ENCODE results near the gene PI4K2B.
"Not testable (repeated sequence)": the region's sequence is repeated elsewhere in the genome, so short reads cannot be mapped to it uniquely, and the experiment has no call there.

The PI4K2B gene

DNA sequence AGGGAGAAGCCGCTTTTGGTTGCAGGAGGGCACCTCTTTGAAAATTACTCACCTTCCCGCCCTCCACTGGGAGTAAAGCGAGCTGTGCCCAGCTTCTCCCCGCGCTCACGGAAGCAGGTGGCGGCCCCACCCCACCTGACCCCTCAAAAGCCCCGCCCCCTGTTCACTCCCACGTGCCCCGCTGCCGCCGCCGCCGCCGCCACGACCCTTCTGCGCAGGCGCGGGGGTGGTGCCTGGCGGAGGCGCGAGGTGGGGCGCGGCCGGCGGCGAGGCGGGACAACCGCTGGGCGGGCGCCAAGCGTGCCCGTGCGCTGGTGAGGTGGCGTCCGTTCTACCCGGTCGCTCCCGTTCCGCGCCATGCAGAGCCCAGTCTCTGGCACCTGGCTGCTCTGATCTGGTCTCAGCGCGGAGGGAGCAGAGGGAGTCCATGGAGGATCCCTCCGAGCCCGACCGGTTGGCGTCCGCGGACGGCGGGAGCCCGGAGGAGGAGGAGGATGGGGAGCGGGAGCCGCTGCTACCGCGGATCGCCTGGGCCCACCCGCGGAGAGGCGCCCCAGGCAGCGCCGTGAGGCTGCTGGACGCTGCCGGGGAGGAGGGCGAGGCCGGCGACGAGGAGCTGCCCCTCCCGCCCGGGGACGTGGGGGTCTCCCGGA is at the start of gene PI4K2B:
PI4K2B (plus strand) TSS at position 297 of the 653 bp plus-strand sequence; CDS start at position 428, 131 bp downstream.
- peak; percentile 91 to 95 for DNase-seq (ENCODE audit: low read depth in 1 of 2, low spot score in 1 of 2)

DNA sequence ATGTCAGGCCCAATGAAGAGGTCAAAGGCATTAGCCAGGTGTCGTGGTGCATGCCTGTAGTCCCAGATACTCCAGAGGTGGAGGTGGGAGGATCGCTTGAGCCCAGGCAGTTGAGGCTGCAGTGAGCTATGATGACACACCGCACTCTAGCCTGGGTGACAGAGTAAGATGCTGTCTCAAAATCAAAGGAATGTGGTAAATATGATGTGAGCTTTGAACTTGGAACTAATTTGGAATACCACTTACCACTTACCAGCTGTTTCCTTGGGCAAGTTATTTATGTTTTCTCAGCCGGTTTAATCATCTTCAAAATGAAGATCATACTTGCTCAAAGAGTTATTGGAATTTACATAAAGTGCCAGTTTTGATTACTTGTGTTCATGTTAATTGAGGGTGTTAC is 49.8 kb upstream of the PI4K2B start:
- no peak for DNase-seq (ENCODE audit: low read depth in 1 of 2, low spot score in 1 of 2)

DNA sequence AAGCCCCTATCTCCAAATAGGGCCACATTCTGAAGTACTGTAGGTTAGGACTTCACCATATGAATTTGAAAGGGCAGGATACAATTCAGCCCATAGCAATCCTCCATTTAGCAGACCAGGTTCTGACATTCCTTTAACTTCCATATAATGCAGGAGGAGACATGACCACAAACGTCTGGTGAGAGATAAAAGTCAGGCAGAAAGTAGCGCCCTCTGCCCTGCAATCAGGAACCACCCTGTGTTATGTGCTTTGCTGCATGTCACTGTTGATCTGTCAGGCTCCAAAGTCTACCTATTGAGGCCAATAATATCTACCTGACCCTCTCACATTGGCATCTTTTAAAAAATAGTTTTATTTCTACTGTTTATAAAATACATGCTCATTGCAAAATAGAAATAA is 43.4 kb upstream of the PI4K2B start:
- DNase-seq (ENCODE audit: low read depth in 1 of 2, low spot score in 1 of 2), result no peak

DNA sequence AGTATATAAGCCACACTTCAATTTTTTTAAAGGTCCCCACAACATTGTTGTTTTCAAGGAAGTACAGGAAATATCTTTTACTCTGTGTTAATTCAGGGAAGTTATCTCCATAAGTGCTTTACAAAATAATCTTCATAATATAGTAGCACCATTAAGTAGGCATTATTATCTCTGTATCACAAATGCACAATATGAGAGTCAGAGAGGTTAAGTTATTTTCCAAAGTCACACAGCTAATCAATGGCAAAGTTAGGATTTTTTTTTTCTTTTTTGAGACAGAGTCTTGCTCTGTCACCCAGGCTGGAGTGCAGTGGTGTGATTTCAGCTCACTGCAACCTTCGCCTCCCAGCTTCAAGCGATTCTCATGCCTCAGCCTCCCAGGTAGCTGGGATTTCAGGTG is 35.1 kb upstream of the PI4K2B start:
- DNase-seq (ENCODE audit: low read depth in 1 of 2, low spot score in 1 of 2), result no peak

DNA sequence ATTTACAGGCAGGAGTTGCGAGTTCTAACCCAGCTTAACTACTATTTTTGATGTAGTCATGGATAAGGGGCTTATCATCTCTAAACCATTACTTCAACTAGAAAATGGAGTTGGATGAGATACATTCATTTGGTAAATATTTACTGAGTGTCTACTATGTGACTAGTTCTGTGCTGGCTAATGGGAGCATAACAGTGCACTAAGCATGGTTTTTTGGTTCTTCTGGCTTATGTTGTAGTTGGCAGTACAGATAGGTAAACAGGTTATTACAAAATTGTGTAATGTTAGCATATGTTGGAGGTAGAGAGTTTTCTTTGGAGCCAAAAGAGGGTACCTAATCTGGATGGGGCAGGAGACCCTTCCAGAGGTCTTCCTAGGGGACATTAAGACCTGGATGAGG is 25.8 kb upstream of the PI4K2B start:
- no peak for DNase-seq (ENCODE audit: low read depth in 1 of 2, low spot score in 1 of 2)

DNA sequence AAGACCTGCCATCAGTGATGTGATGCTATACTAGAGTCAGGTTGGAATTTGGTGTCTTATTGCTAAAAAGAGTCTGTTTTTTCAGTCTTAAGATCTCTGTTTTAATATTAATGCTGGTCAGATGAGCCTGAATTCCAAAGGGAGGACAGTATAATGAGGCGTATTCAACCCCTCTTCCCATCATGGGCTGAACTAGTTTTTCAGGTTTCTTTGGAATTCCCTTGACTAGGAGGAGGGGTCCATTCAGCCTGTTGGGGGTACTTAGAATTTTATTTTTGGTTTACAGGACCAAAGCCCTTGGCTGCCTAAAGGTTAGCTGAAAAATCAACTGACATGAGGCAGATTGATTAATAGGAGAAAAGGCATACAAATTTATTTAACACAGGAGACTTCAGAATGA is 24.1 kb upstream of the PI4K2B start:
- DNase-seq (ENCODE audit: low read depth in 1 of 2, low spot score in 1 of 2), result no peak

DNA sequence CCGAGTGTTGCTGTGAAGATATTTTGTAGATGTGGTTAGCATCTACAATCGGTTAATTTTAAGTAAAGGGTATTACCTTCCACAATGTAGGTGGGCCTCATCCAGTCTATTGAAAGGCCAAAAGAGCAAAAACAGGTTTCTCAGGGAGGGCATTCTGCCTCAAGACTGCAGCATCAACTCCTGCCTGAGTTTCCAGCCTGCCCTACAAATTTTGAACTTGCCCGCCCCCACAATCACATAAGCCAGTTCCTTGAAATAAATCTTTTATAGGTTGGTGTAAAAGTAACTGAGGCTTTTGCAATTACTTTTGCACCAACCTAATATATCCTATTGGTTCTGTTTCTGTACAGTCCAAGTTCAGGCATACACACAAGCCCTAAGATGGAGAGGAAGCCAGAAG is 22.1 kb upstream of the PI4K2B start:
- DNase-seq (ENCODE audit: low read depth in 1 of 2, low spot score in 1 of 2), result no peak

DNA sequence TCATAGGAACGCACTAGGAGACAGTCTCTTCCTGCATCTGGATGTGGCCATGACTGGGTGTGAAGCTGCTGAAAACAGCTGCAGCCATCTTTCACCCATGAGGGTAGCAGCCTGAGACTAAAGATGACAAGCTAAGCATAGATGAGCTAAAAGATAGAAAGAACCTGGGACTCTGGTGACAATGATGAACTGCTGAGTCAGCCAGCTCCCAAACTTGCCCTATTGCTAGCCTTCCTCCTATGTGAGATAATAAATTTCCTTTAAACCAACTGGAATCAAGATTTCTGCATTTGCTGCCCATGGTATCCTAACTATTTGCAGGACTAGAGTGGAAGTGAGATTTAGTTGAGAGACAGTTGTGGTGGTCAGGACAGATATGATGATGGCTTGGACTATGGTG is 21.0 kb upstream of the PI4K2B start:
- no peak for DNase-seq (ENCODE audit: low read depth in 1 of 2, low spot score in 1 of 2)

DNA sequence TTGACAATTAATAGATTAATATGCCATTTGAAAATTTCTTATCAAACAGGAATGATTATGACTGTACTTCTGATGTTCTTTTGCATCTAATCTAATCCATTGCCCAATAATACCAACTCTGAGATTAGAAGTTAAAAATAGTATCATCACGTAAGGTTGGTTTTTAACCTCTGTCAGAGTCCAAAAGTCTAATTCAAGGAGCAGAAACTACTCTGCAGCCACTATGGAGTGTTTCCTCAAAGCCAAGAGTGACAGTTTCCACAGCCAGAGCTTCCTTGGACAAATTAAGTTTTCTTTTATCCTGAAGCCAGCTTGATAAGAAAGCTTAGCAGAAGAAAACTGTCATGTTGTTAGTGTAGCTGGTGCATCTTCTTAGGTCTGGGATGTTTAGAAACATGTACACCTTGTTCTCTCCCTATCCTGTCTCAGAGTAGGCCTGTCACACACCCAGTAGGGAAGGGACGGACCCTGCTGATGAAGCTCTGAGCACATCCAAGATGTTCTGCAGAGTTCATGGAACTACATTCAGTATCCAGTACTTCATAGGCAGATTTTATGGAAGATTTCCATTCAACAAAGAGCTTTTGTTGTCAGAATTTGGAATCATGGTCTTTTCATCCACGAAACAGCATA is 20.4 kb upstream of the PI4K2B start:
- no peak for DNase-seq (ENCODE audit: low read depth in 1 of 2, low spot score in 1 of 2)

DNA sequence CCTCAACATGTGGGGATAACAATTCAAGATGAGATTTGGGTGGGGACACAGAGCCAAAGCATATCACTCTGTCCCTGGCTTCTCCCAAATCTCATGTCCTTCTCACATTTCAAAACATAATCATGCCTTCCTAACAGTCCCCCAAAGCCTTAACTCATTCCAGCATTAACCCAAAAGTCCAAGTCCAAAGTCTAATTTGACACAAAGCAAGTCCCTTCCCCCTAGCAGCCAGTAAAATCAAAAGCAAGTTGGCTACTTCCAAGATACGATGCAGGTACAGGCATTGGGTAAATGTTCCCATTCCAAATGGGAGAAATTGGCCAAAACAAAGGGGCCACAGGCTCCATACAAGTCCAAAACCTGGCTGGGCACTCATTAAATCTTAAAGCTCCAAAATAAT is 19.1 kb upstream of the PI4K2B start:
- not testable (repeated sequence) for DNase-seq (ENCODE audit: low read depth in 1 of 2, low spot score in 1 of 2)

DNA sequence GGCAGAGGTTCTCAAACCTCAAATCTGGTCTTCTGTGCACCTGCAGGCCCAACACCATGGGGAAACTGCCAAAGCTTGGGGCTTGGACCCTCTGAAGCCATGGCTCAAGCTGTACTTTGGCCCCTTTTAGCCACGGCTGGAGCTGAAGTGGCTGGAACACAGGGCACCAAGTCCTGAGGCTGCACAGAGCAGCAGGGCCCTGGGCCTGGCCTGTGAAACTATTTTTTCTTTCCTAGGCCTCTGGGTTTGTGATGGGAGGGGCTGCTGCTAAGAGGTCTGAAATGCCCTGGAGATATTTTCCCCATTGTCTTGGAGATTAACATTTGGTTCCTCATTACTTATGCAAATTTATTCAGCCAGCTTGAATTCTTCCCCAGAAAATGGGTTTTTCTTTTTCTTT is 18.3 kb upstream of the PI4K2B start:
- no peak for DNase-seq (ENCODE audit: low read depth in 1 of 2, low spot score in 1 of 2)

DNA sequence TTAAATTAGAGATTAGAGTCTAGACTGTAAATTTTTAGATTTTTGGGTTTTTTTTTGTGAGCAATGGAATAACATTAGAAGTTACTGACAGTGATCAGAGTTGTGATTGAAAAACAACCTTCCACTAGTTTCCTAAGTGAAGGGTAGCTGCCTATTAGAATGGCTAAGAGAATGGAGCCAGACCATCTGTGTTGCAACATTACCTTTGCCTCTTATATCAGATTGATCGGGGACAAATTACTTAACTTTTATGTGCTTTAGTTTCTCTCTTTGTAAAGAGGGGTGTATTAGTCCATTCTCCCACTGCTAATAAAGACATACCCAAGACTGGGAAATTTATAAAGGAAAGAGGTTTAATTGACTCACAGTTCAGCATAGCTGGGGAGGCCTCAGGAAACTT is 12.5 kb upstream of the PI4K2B start:
- no peak for DNase-seq (ENCODE audit: low read depth in 1 of 2, low spot score in 1 of 2)

DNA sequence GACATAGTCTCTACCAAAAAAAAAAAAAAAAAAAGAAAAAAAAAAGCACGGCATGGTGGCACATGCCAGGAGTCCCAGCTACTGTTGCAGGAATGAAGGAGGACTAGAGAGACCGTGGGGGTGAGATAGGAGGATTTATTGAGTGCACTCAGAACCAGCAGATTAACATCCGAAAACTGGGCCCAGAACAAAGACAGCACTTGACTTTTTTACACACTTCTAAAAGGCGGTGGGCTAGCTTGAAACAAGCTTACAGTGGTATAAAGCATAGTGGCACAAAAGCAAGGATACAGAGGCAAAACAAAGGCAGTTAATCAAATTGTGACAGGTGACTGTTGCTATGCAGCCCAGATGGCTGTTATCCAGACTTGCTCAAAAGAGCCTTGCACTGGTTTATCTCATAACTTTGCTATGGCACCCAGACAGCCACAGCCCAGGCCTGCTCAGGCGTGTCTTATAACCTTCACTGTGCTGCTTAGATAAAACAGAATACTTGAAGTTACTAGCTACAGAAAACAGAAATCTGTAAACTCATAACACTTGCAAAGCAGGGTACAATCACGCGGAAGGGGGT is 9.9 kb upstream of the PI4K2B start:
- DNase-seq (ENCODE audit: low read depth in 1 of 2, low spot score in 1 of 2), result no peak

DNA sequence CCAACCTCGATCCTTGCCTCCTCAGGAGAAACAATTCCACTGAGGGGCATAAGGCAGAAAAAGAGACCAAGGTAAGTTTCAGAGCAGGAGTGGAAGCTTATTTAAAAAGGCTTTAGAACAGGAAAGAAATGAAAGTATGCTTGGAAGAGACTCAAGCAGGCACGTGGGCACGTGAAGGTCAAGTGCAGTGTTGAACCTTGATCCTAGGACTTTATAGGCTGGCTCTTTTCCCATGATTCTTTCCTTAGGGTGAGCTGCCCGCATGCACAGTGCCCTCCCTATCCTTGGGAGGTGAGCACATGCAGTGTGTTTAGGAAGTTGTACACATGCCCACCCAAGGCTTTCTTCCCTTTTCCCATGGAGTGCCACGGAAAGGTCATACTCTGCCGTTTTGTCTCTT is 4.0 kb upstream of the PI4K2B start:
- no peak for DNase-seq (ENCODE audit: low read depth in 1 of 2, low spot score in 1 of 2)

DNA sequence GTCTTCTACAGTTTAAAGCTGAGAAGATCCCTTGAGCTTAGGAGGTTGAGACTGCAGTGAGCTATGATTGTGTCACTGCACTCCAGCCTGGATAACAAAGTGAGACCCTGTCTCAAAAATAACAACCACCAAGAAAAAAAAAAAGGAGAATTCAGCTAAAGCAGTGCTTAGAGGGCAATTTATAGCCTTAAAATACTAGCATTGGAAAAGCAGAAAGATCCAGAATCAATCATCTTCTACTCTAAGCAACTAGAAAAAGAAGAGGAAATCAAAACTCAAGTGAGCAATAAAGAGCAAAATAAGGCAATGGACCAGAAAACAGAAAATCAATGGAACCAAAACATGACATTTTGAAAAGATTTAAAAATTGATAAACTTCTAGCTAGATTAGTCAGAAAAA is 639 bp upstream of the PI4K2B start:
- DNase-seq (ENCODE audit: low read depth in 1 of 2, low spot score in 1 of 2), result no peak

DNA sequence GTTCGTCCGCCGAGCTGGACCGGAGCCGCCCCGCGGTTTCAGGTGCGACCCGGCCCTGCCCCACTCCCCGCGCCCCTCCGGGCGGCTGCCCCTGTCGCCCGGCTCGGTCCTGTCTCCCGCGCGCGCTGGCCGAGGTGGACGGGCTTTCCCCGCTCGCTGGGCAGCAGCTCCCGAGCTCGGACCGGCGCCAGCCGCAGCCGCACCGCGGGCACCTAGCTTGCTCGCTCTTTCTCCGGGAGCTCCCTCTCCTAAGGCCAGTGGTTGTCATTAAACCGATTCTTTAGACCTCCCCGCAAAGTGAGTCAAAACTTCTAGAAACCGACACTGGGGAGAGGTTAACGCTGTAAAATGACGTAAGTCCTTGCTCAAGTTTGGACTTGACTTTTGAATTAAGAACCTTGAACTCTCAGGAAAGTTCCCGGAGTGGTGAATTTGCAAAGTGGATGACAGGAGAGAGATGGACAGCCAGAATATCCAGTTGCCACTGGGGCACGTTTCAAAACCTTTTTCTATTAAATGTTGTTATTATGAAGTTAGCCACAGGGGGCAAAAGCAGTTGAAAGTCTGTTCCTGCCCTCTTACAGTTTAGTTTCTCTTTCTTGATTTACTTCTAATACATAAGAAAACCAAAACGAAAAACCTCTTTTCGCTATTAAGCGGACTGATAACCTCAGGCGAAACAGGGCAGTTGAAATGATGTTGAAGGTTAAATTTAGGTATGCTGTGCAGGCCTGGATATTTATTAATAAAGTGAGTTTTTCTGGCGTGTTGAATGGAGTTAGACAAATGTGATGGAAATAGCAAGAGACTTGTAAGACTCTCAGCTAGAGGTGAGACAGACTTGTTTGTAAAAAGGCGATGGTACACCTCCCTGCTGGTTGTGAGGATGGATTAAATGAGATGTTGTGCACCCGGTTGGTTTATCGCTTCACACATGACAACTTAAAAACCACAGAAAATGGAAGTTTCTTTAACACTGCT is 847 bp downstream of the PI4K2B start:
- no peak for DNase-seq (ENCODE audit: low read depth in 1 of 2, low spot score in 1 of 2)

DNA sequence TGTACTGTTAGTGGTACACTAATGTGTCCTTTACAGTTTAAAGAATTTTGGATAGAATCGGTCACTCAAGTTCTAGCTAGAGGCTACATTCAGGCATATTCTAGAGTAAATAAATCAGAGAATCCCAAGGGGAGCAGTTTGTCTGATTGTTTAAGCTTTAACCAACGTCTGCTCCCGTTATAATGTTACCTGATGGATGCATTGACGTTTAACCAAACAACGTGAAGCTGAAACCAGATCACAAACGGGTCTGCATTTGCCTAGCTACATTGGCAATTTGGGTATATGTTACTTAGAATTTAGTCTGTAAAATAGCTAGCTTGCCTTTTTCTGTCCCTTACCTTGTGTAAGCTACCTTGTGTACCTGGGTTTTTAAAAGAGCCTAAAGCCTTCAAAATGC is 1.6 kb downstream of the PI4K2B start:
- DNase-seq (ENCODE audit: low read depth in 1 of 2, low spot score in 1 of 2), result no peak

DNA sequence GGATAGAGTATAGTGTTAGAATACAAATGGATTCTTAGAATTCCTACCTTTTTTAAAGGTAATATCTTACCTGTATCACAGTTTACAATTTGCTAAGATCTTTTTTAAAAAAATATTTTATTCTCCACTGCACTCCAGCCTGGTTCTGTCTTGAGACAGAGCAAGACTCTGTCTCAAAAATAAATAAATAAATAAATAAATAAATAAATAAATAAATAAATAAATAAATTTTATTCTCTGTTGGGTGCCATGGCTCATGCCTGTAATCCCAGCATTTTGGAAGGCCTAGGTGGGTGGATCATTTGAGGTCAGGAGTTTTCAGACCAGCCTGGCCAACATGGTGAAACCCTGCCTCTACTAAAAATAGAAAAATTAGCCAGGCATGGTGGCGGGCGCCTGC is 2.2 kb downstream of the PI4K2B start:
- not testable (repeated sequence) for DNase-seq (ENCODE audit: low read depth in 1 of 2, low spot score in 1 of 2)

DNA sequence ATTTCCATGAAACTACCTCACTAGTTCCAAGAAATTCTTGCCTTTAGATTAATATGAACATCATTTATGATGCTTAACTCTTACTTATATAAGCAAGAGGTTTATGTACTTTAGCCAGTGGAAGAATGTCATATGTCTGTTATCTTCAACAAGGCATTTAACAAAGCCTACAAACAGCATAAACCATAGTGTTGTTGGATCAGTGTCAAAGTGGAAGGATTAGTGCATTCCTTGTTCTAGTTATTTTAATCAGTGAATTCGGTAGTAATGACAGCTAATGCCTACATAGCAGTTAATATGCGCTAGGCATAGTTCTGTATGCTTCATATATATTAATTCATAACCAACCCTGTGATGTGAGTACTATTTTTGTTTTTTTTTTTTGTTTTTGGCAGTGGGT is 3.1 kb downstream of the PI4K2B start:
- DNase-seq (ENCODE audit: low read depth in 1 of 2, low spot score in 1 of 2), result no peak

DNA sequence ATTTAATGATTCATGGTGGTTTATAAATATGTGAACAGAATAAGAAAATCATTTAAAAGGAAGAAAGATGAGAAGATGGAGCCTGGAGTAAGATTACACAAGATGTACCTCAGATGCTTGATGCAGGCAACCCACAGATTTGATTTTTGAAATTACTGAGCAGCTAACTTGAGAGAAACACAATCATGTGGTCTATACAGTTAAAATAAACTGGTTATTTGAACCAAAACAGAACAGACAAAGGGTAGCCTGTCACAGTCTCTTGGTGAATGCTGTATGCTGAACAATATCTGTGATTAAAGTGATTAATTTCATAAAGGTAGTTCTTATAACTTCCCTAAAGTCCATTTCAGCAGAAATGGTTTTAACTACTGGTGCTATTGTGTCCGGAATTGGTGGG is 4.2 kb downstream of the PI4K2B start:
- DNase-seq (ENCODE audit: low read depth in 1 of 2, low spot score in 1 of 2), result no peak

DNA sequence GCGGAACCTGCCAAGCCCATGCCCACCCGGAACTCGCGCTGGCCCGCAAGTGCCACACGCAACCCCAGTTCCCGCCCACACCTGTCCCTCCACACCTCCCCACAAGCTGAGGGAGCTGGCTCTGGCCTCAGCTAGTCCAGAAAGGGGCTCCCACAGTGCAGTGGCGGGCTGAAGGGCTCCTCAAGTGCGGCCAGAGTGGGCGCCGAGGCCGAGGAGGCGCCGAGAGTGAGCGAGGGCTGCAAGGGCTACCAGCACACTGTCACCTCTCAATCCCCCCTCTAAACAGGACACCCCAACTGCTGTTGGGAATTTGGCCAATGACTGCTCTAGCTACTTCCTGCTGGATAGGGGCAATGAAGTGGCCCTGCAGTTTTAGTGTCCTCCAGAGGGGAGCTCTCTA is 5.7 kb downstream of the PI4K2B start:
- not testable (repeated sequence) for DNase-seq (ENCODE audit: low read depth in 1 of 2, low spot score in 1 of 2)

DNA sequence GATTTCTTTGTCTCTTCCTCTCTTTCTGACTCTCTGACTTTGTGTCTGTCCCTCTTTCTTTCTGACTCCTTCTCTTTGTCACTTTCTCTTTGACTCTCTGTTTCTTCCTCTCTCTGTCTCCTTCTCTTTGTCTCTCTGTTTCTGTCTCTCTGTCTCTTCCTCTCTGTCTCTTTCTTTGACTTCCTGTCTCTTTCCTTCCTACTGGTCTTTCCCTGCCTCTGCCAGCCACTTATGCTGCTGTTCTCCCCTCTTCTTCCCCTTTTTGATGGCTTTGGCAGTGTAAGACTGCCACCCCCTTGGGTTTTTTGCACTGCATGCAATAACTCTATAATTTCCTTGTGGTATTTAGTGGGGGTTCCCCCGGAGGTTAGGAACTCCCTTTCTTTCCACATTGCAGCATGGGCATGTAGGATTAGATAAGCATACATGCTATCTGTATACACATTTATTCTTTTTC is 6.9 kb downstream of the PI4K2B start:
- DNase-seq (ENCODE audit: low read depth in 1 of 2, low spot score in 1 of 2), result not testable (repeated sequence)
